Endodermal cell (in vitro differentiated cells): ENCODE measurements around the gene MYL12A. TPM values are rescaled to one million over a fixed set of nuclear protein-coding genes. Genes with fewer than 3 reads are reported as not detected.

Experiments
- DNase-seq: peaks from one replicate; pipeline ENCODE4 v3.0.0-alpha.2; 2017
- H3K27ac ChIP-seq: 2 replicates; pipeline ENCODE4 v1.5.1; 2013; ENCODE audit warnings: mild to moderate bottlenecking, low read depth, low read length, moderate library complexity
- H3K27me3 ChIP-seq: 2 replicates; pipeline ENCODE4 v1.6.1; 2013; ENCODE audit warnings: mild to moderate bottlenecking, low read length, moderate library complexity; ENCODE audit not compliant: insufficient read depth, control insufficient read depth, poor library complexity, severe bottlenecking
- H3K36me3 ChIP-seq: 2 replicates; pipeline ENCODE4 v1.7.0; 2013; ENCODE audit warnings: mild to moderate bottlenecking, low read length, moderate library complexity; ENCODE audit not compliant: control insufficient read depth, insufficient read depth
- H3K4me1 ChIP-seq: one replicate; pipeline ENCODE4 v1.7.0; 2013; ENCODE audit warnings: low read length; ENCODE audit not compliant: control insufficient read depth, insufficient read depth
- H3K4me3 ChIP-seq: 2 replicates; pipeline ENCODE4 v1.5.1; 2013; ENCODE audit warnings: mild to moderate bottlenecking, low read length, moderate library complexity
- H3K9ac ChIP-seq: 2 replicates; pipeline ENCODE4 v1.6.1; 2013; ENCODE audit warnings: mild to moderate bottlenecking, low read length, moderate library complexity; ENCODE audit not compliant: poor library complexity, severe bottlenecking; ENCODE audit errors: extremely low read depth
- H3K9me3 ChIP-seq: 2 replicates; pipeline ENCODE4 v1.6.1; 2013; ENCODE audit warnings: mild to moderate bottlenecking, low read length, moderate library complexity; ENCODE audit not compliant: control insufficient read depth
- H3K27ac Mint-ChIP-seq: 2 replicates; pipeline ENCODE4 v1.8.0; 2020; ENCODE audit warnings: mixed read lengths
- H3K27me3 Mint-ChIP-seq: 2 replicates; pipeline ENCODE4 v1.8.0; 2021; ENCODE audit warnings: mild to moderate bottlenecking, mixed read lengths; ENCODE audit not compliant: insufficient read depth
- H3K36me3 Mint-ChIP-seq: 2 replicates; pipeline ENCODE4 v1.8.0; 2020; ENCODE audit warnings: low read depth, mixed read lengths
- H3K4me1 Mint-ChIP-seq: 2 replicates; pipeline ENCODE4 v1.8.0; 2020; ENCODE audit warnings: mixed read lengths
- H3K4me3 Mint-ChIP-seq: 2 replicates; pipeline ENCODE4 v1.8.0; 2020; ENCODE audit warnings: mild to moderate bottlenecking, moderate library complexity, mixed read lengths
- H3K9me3 Mint-ChIP-seq: 2 replicates; pipeline ENCODE4 v1.8.0; 2020; ENCODE audit warnings: mild to moderate bottlenecking, mixed read lengths
- CTCF ChIP-seq: fragments of 200-600 bp; sonication (generic); conservative IDR thresholded peaks from 2 replicates; pipeline ENCODE4 v1.5.0; 2021; ENCODE audit warnings: antibody characterized with exemption, mild to moderate bottlenecking
- WGBS, 2 experiments: methylation state at CpG; one replicate each; pipeline versions ENCODE4 v1.1.5 to v1.1.7; 2013; ENCODE audit warnings: missing lambda C conversion rate in 2 of 2, mixed read lengths in 1 of 2; ENCODE audit not compliant: insufficient coverage in 1 of 2, insufficient read length in 1 of 2; 5-methylcytosine and 5-hydroxymethylcytosine counted together
- total RNA-seq, 2 donors: library from RNA; stranded (reverse); fragmentation: NEBNext Ultra II Directional in 1 of 2; extraction: Animal tissue kit (Norgen Biotek cat#: 25700) in 1 of 2; gene quantifications; 2 replicates in 1 of 2; 3 replicates in 1 of 2; pipeline ENCODE4 v1.2.1, GENCODE V29; 2021

Gene MYL12A
- total RNA-seq, 2 donors from 2014 or later = 267 to 271 TPM

GRCh38 chr18:3233004-3233403 lies 14.6 kb upstream of the MYL12A start:
- Histone ChIP-seq H3K27me3 (no peaks in the 10 kb centered on the region), H3K9me3 (peaks cover 2% of the 10 kb centered on the region), H3K27ac (no peak overlapping the region), H3K36me3 (no peaks in the 10 kb centered on the region), H3K4me1 (no peaks in the 10 kb centered on the region), H3K9ac (no peak overlapping the region), H3K4me3 (no peak overlapping the region)
- H3K9me3 Mint-ChIP-seq = peaks cover 4% of the 10 kb centered on the region
- peaks cover 8% of the 10 kb centered on the region for H3K4me1 Mint-ChIP-seq
- no peaks in the 10 kb centered on the region for H3K27me3 Mint-ChIP-seq
- H3K36me3 Mint-ChIP-seq = no peaks in the 10 kb centered on the region
- TF ChIP-seq CTCF = no peak
- no peak overlapping the region for H3K4me3 Mint-ChIP-seq
- WGBS, 2 experiments = 92 to 100% methylated on average over 1 of the region's 1 CpG
- no peak overlapping the region for H3K27ac Mint-ChIP-seq
- no peak for DNase-seq

GRCh38 chr18:3233433-3234168 lies 14.0 kb upstream of the MYL12A start:
- no peaks in the 10 kb centered on the region for H3K27me3 ChIP-seq
- Mint-ChIP-seq H3K36me3 (no peaks in the 10 kb centered on the region), H3K27ac (no peak overlapping the region), H3K4me3 (no peak overlapping the region), H3K4me1 (peaks cover 8% of the 10 kb centered on the region), H3K27me3 (no peaks in the 10 kb centered on the region), H3K9me3 (peaks cover 9% of the 10 kb centered on the region)
- no peak overlapping the region for H3K27ac ChIP-seq
- H3K9me3 ChIP-seq = peaks cover 8% of the 10 kb centered on the region
- no peak overlapping the region for H3K4me3 ChIP-seq
- no peak overlapping the region for H3K9ac ChIP-seq
- H3K36me3 ChIP-seq = no peaks in the 10 kb centered on the region
- 93 to 94% methylated on average over 2 to 4 of the region's 4 CpGs for WGBS, 2 experiments
- no peak for DNase-seq
- H3K4me1 ChIP-seq = no peaks in the 10 kb centered on the region
- no peak for TF ChIP-seq CTCF

GRCh38 chr18:3234457-3234856 lies 13.1 kb upstream of the MYL12A start:
- WGBS, 2 experiments = 84 to 90% methylated on average over 5 of the region's 5 CpGs
- peaks cover 8% of the 10 kb centered on the region for H3K4me1 Mint-ChIP-seq

More at GRCh38 chr18:3234457-3234856, 13.1 kb upstream of the MYL12A start:
- peaks cover 16% of the 10 kb centered on the region for H3K9me3 Mint-ChIP-seq
- Histone ChIP-seq H3K36me3 (no peaks in the 10 kb centered on the region), H3K27ac (no peak overlapping the region), H3K4me1 (no peaks in the 10 kb centered on the region), H3K4me3 (no peak overlapping the region), H3K27me3 (no peaks in the 10 kb centered on the region), H3K9ac (no peak overlapping the region), H3K9me3 (peaks cover 10% of the 10 kb centered on the region)
- H3K27ac Mint-ChIP-seq = no peak overlapping the region
- H3K36me3 Mint-ChIP-seq = no peaks in the 10 kb centered on the region
- no peaks in the 10 kb centered on the region for H3K27me3 Mint-ChIP-seq
- no peak for TF ChIP-seq CTCF
- H3K4me3 Mint-ChIP-seq = no peak overlapping the region
- no peak for DNase-seq
